CD14-positive monocyte (primary cell): ENCODE data around the gene SLC14A1. TPM values are rescaled to one million over a fixed set of nuclear protein-coding genes. Genes with fewer than 3 reads are reported as not detected.

Source experiments
- DNase-seq, 3 donors: peaks; one replicate each; pipeline ENCODE4 v3.0.0-alpha.2; 2011 to 2022
- H2AFZ ChIP-seq: 2 replicates; pipeline ENCODE4 v1.6.0; 2012; ENCODE audit warnings: mild to moderate bottlenecking, low read depth, low read length, inconsistent platforms; ENCODE audit not compliant: insufficient read depth, poor library complexity, severe bottlenecking
- H3K27ac ChIP-seq, 2 donors: 1 replicate in 1 of 2; 2 replicates in 1 of 2; pipeline ENCODE4 v1.5.1; 2012 to 2013; ENCODE audit warnings: low read length in 2 of 2, control low read depth in 1 of 2, inconsistent platforms in 1 of 2, low read depth in 1 of 2, mild to moderate bottlenecking in 1 of 2
- H3K27me3 ChIP-seq, 2 donors: one replicate each; pipeline versions ENCODE4 v1.6.0 to v1.6.1; 2011 to 2013; ENCODE audit warnings: low read length in 2 of 2; ENCODE audit not compliant: control insufficient read depth in 2 of 2, insufficient read depth in 2 of 2
- H3K36me3 ChIP-seq, 2 donors: replicated peaks in 1 of 2; 1 replicate in 1 of 2; 2 replicates in 1 of 2; pipeline versions ENCODE4 v1.5.1 to v1.6.1; 2012 to 2013; ENCODE audit warnings: low read length in 2 of 2, control low read depth in 1 of 2, inconsistent platforms in 1 of 2, mild to moderate bottlenecking in 1 of 2; ENCODE audit not compliant: insufficient read depth in 2 of 2, control insufficient read depth in 1 of 2
- H3K4me1 ChIP-seq, 2 donors: 1 replicate in 1 of 2; 2 replicates in 1 of 2; pipeline versions ENCODE4 v1.5.1 to v1.6.1; 2012 to 2013; ENCODE audit warnings: low read length in 2 of 2, control low read depth in 1 of 2, inconsistent platforms in 1 of 2, mild to moderate bottlenecking in 1 of 2, moderate library complexity in 1 of 2; ENCODE audit not compliant: insufficient read depth in 2 of 2, control insufficient read depth in 1 of 2
- H3K4me2 ChIP-seq: replicated peaks from 2 replicates; pipeline ENCODE3; 2012; ENCODE audit warnings: low read length, moderate library complexity, mild to moderate bottlenecking; ENCODE audit not compliant: poor library complexity, severe bottlenecking; ENCODE audit errors: extremely low read depth
- H3K4me3 ChIP-seq, 3 experiments: fragments of 200-600 bp in 1 of 3; sonication (generic) in 1 of 3; replicated peaks in 1 of 3; 1 replicate in 2 of 3; 2 replicates in 1 of 3; pipeline ENCODE4 v1.5.1; 2011 to 2013; ENCODE audit warnings: low read length in 3 of 3, mild to moderate bottlenecking in 3 of 3, control low read depth in 2 of 3, low read depth in 2 of 3, inconsistent platforms in 1 of 3, moderate library complexity in 1 of 3
- H3K79me2 ChIP-seq: 2 replicates; pipeline ENCODE4 v1.6.0; 2012; ENCODE audit warnings: mild to moderate bottlenecking, control low read depth, inconsistent platforms, low read length, moderate library complexity; ENCODE audit not compliant: insufficient read depth
- H3K9ac ChIP-seq: 2 replicates; pipeline ENCODE4 v1.6.0; 2017; ENCODE audit warnings: low read length, mild to moderate bottlenecking; ENCODE audit not compliant: insufficient read depth, poor library complexity, severe bottlenecking
- H3K9me3 ChIP-seq, 2 donors: replicated peaks in 1 of 2; 1 replicate in 1 of 2; 2 replicates in 1 of 2; pipeline versions ENCODE4 v1.5.1 to v1.6.1; 2012 to 2013; ENCODE audit warnings: low read length in 2 of 2, control low read depth in 1 of 2; ENCODE audit not compliant: control insufficient read depth in 1 of 2, insufficient read depth in 1 of 2
- H4K20me1 ChIP-seq: 2 replicates; pipeline ENCODE4 v1.6.0; 2012; ENCODE audit warnings: mild to moderate bottlenecking, low read length, control low read depth, moderate library complexity; ENCODE audit not compliant: insufficient read depth
- H3K27ac Mint-ChIP-seq, 7 donors: one replicate each; pipeline ENCODE4 v1.8.0; 2020; ENCODE audit warnings: mild to moderate bottlenecking in 7 of 7, mixed read lengths in 7 of 7, moderate library complexity in 6 of 7, inconsistent platforms in 2 of 7
- H3K27me3 Mint-ChIP-seq, 3 donors: one replicate each; pipeline ENCODE4 v1.8.0; 2021 to 2022; ENCODE audit warnings: low read depth in 3 of 3, mild to moderate bottlenecking in 3 of 3, mixed read lengths in 3 of 3, moderate library complexity in 3 of 3, inconsistent platforms in 1 of 3
- H3K36me3 Mint-ChIP-seq, 2 donors: one replicate each; pipeline ENCODE4 v1.8.0; 2020; ENCODE audit warnings: mixed read lengths in 2 of 2, inconsistent platforms in 1 of 2, mild to moderate bottlenecking in 1 of 2
- H3K4me1 Mint-ChIP-seq: one replicate; pipeline ENCODE4 v1.8.0; 2020; ENCODE audit warnings: mild to moderate bottlenecking, mixed read lengths
- H3K4me3 Mint-ChIP-seq, 2 donors: one replicate each; pipeline ENCODE4 v1.8.0; 2020; ENCODE audit warnings: mild to moderate bottlenecking in 2 of 2, mixed read lengths in 2 of 2, moderate library complexity in 1 of 2
- H3K9me3 Mint-ChIP-seq, 7 donors: one replicate each; pipeline ENCODE4 v1.8.0; 2020 to 2022; ENCODE audit warnings: mixed read lengths in 7 of 7, mild to moderate bottlenecking in 6 of 7, moderate library complexity in 6 of 7, inconsistent platforms in 2 of 7
- WGBS: methylation state at CpG from one replicate; pipeline ENCODE4 v1.1.5; 2013; ENCODE audit warnings: missing lambda C conversion rate; ENCODE audit not compliant: insufficient coverage; 5-methylcytosine and 5-hydroxymethylcytosine counted together
- intact Hi-C, 2 donors: fragments of 100-400 bp; cut with micrococcal nuclease; formaldehyde crosslinking; loops; one replicate each; pipeline versions ENCODE4 v1.15.0 to v1.15.1; 2023
- polyA plus RNA-seq, 3 donors: library from polyadenylated mRNA; depleted of rRNA in 1 of 3; unstranded in 2 of 3; stranded (reverse) in 1 of 3; fragments of 300-500 nt in 2 of 3; fragments of >200 nt in 1 of 3; fragmentation: Illumina TruSeq in 2 of 3; gene quantifications; 1 replicate in 2 of 3; 2 replicates in 1 of 3; pipeline ENCODE4 v1.2.3, GENCODE V29; 2012 to 2021
- TF ChIP-seq, protein P1 (sequence below): fragments of 200-600 bp; IDR thresholded peaks from one replicate; pipeline ENCODE4 v1.8.0; 2022; ENCODE audit warnings: antibody characterized with exemption, mild to moderate bottlenecking

SLC14A1 gene
- polyA plus RNA-seq, 3 donors, result not detected

DNA sequence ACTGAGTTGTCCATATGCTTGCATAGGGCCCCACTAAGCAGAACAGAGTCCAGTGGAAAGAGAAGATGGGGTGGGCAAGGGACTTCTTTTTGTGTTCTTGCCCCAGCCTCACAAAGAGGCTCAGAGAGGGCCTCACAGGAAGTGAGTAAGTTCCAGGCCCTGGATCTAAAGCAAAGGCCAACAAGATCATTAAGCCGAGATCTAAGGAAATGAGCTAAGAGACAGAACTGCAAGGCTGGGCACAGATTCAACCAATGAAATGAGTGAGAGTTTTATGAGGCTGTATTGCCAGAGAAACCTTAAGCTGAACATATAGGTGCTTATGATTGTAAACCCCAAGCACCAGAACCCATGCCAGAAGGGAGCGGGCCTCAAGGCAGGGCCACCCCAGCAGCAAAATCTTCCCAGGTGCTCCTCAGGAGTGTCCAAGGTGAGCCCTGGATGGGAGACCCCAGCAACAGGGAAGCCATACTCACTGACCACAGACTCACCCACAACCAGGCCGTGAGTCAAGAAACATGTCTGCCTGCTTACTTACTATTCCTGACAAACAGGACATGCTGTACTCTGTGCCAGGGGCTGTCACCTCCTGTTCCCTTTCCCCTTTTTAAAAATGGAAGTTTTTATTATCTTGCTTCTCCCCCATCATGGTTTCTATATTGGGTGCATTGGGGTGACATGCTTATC, 40.2 kb downstream of the SLC14A1 start:
- H3K4me3 Mint-ChIP-seq, result no peak overlapping the region
- intact Hi-C loops, result no loop called here
- no peak overlapping the region for H3K27ac Mint-ChIP-seq
- H3K9ac ChIP-seq, result no peak overlapping the region
- peaks cover 0 to 2% (median 1%) of the 10 kb centered on the region in 7 donors for H3K9me3 Mint-ChIP-seq
- TF ChIP-seq, protein P1, sequence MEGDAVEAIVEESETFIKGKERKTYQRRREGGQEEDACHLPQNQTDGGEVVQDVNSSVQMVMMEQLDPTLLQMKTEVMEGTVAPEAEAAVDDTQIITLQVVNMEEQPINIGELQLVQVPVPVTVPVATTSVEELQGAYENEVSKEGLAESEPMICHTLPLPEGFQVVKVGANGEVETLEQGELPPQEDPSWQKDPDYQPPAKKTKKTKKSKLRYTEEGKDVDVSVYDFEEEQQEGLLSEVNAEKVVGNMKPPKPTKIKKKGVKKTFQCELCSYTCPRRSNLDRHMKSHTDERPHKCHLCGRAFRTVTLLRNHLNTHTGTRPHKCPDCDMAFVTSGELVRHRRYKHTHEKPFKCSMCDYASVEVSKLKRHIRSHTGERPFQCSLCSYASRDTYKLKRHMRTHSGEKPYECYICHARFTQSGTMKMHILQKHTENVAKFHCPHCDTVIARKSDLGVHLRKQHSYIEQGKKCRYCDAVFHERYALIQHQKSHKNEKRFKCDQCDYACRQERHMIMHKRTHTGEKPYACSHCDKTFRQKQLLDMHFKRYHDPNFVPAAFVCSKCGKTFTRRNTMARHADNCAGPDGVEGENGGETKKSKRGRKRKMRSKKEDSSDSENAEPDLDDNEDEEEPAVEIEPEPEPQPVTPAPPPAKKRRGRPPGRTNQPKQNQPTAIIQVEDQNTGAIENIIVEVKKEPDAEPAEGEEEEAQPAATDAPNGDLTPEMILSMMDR, result no peak
- H3K9me3 ChIP-seq, result no peaks in the 10 kb centered on the region
- no peaks in the 10 kb centered on the region for H3K36me3 Mint-ChIP-seq
- no peak overlapping the region for H3K27ac ChIP-seq
- H3K36me3 ChIP-seq, result no peaks in the 10 kb centered on the region
- no peaks in the 10 kb centered on the region for H3K27me3 ChIP-seq
- H3K4me1 ChIP-seq, result peaks cover 0 to 5% of the 10 kb centered on the region in 2 donors
- no peak overlapping the region for H2AFZ ChIP-seq
- no peaks in the 10 kb centered on the region for H3K79me2 ChIP-seq
- H3K4me2 ChIP-seq, result no peak overlapping the region
- H3K4me1 Mint-ChIP-seq, result peaks cover 14% of the 10 kb centered on the region
- no peaks in the 10 kb centered on the region for H4K20me1 ChIP-seq
- DNase-seq, result no peak
- WGBS, result 56% methylated on average over 2 of the region's 3 CpGs
- H3K4me3 ChIP-seq, result no peak overlapping the region
- peaks cover 0 to 7% (median 4%) of the 10 kb centered on the region in 3 donors for H3K27me3 Mint-ChIP-seq

DNA sequence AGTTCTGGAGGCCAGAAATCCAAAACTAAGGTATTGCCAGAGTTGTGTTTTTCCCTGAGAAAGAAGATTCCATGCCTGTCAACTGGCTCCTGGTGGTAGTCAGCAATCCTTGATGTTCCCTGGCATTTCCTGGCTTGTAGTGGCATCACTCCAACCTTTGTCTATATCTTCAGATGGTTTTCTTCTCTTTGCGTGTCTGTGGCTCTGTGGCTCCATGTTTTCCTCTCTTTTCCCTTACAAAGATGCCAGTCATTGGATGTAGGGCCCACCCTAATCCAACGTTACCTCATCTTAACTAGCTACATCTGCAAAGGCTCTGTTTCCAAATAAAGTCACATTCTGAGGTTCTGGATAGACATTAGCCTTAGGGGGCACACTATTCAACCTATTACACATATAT, 41.8 kb downstream of the SLC14A1 start:
- no peaks in the 10 kb centered on the region for H3K79me2 ChIP-seq
- DNase-seq, result no peak
- no peak overlapping the region for H3K4me3 ChIP-seq
- no peaks in the 10 kb centered on the region for H3K9me3 ChIP-seq
- H3K27me3 ChIP-seq, result no peaks in the 10 kb centered on the region
- Mint-ChIP-seq H3K36me3 (no peaks in the 10 kb centered on the region), H3K9me3 (peaks cover 0 to 4% (median 0%) of the 10 kb centered on the region in 7 donors), H3K4me1 (peaks cover 14% of the 10 kb centered on the region), H3K4me3 (no peak overlapping the region), H3K27me3 (peaks cover 4 to 12% (median 7%) of the 10 kb centered on the region in 3 donors), H3K27ac (no peak overlapping the region)
- no peak overlapping the region for H3K9ac ChIP-seq
- 89% methylated on average over 1 of the region's 2 CpGs for WGBS
- H2AFZ ChIP-seq, result no peak overlapping the region
- peaks cover 0 to 5% of the 10 kb centered on the region in 2 donors for H3K4me1 ChIP-seq
- intact Hi-C loops, result no loop called here
- no peak overlapping the region for H3K27ac ChIP-seq
- H3K4me2 ChIP-seq, result no peak overlapping the region
- TF ChIP-seq, protein P1, result no peak
- H4K20me1 ChIP-seq, result no peaks in the 10 kb centered on the region
- H3K36me3 ChIP-seq, result no peaks in the 10 kb centered on the region
